Epithelial cell of esophagus (primary cell): ENCODE data around the gene CEP112.
"Not testable (repeated sequence)": the region's sequence is repeated elsewhere in the genome, so short reads cannot be mapped to it uniquely, and the experiment has no call there.

Source experiments
- DNase-seq: peaks from one replicate; pipeline ENCODE4 v3.0.0; 2010; ENCODE audit warnings: low read depth
- H3K4me3 ChIP-seq: 2 replicates; pipeline ENCODE4 v1.5.1; 2011; ENCODE audit warnings: mild to moderate bottlenecking, low read length, control low read depth
- CTCF ChIP-seq: IDR thresholded peaks from 2 replicates; pipeline ENCODE4 v1.5.1; 2011; ENCODE audit warnings: low read depth, mild to moderate bottlenecking, low read length, control low read depth, inconsistent platforms; ENCODE audit not compliant: insufficient read depth; ENCODE audit errors: missing control alignments

CEP112 gene

DNA sequence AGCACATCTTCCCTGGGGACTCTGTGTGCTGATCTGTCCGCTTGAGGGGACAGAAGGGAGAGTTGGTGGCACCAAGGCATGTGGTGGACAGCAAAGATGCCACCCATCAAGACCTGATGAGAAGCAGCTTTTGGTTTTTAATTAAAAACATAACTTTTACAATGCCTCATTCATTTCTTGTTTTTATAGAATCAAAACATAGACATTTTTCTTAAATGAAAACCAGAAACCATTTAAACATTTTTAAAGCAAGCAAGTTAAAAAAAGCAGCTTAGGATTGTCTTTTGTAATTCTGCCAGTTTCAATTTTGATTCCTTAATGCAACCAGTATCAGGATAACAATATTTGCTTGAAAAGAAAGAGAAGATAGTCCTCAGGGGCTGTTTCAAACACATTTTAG, 506.8 kb downstream of the CEP112 start:
- no peak for DNase-seq
- no peak for TF ChIP-seq CTCF
- no peak overlapping the region for H3K4me3 ChIP-seq

DNA sequence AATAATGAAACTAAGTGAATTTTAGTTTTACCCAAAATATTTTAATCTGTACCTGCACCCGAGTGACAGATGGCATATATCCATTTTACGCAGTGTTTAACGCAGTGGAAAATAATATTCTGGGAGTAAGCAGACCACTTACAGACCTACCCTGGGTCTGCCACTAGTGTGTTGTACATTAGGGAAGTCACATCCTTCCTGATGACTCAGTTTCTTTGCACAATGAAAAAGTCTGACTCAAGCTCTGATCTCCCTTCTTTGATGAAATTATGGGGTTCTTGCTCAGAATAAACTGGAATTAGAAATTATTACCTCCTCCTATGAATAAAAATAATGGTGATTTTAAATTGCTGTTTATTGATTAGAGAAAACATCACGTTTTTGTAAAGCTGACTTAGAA, 507.3 kb downstream of the CEP112 start:
- peak; percentile 40 for DNase-seq
- no peak overlapping the region for H3K4me3 ChIP-seq
- TF ChIP-seq CTCF, result no peak

GRCh38 chr17:65683428-65683827, 508.5 kb downstream of the CEP112 start:
- H3K4me3 ChIP-seq, result no peak overlapping the region
- TF ChIP-seq CTCF, result no peak
- no peak for DNase-seq

DNA sequence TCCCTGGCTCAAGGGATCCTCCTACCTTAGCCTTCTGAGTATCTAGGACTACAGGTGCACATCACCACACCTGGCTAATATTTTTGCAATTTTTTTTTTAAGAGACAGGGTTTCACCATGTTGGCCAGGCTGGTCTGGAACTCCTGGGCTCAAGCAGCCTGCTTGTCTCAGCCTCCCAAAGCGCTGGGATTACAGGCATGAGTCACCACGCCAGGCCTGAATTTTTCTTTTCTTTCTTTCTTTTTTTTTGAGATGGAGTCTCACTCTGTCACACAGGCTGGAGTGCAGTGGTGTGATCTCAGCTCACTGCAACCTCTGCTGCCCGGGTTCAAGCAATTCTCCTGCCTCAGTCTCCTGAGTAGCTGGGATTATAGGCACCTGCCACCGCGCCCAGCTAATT, 510.2 kb downstream of the CEP112 start:
- not testable (repeated sequence) for DNase-seq

DNA sequence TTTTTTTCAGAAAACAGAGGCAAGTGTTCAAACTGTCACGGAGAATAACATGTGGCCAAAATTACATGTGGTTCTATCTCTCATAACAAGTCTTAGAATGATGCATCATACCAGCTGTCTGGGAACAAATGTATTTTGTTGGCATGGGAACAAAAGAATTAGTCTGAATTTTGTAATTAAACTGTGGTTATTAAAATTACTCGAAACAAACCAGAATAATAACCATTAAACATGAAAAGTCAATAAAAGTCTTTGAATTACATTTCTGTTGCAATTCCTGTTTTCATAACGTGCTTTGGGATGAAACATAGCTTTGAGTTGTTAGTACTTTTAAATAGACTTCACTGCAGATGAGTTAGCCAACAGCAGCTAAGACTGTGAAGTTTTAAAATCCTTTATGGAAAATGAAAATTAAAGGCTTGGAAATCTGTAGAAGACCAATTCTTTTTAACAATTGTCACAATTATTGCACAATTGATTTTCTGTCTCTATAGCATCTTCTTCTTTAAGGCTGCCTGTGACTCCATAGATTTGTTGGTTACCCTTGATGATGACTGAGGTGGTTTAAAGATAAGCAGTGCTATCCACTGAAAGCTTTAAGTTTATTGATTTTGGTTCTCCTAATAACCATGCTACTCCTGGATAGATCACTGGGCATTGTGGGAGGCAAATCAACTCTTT, 512.6 kb downstream of the CEP112 start:
- DNase-seq, result no peak
- no peak overlapping the region for H3K4me3 ChIP-seq
- TF ChIP-seq CTCF, result no peak

More for the DNA sequence above, 510.2 kb downstream of the CEP112 start:
- not testable (repeated sequence) for H3K4me3 ChIP-seq

GRCh38 chr17:65678546-65678945, 513.4 kb downstream of the CEP112 start:
- DNase-seq, result no peak
- no peak for TF ChIP-seq CTCF
- no peak overlapping the region for H3K4me3 ChIP-seq

DNA sequence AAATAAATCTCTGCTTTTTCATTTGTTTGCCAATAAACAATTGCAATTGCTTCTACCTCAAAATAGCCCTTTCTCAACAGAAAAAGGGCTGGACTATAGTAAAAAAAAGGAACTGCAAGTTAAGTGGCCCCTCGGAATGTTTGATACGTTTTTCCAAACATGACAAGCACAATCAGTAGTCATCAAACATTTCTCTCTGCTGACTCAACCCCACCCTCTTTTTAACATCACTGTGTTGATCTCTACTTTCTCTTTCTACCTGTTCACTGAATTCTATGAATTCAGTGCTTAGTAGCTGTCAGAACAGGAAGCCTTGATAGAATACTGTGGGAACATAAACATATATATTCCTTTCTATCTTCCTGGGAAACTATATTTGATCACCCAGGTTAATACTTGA, 514.0 kb downstream of the CEP112 start:
- DNase-seq, result peak; percentile 32
- no peak for TF ChIP-seq CTCF
- H3K4me3 ChIP-seq, result no peak overlapping the region
